HG02973 (cell line): Measurements from ENCODE around the gene SLC35G6.
"Not testable (repeated sequence)": the region's sequence is repeated elsewhere in the genome, so short reads cannot be mapped to it uniquely, and the experiment has no call there.

ENCODE experiments used
- ATAC-seq: cut with Tn5 transposase; IDR thresholded peaks from one replicate; pipeline ENCODE4 v1.9.1; 2021; ENCODE audit warnings: moderate library complexity; ENCODE audit not compliant: unreplicated experiment

Gene SLC35G6

DNA sequence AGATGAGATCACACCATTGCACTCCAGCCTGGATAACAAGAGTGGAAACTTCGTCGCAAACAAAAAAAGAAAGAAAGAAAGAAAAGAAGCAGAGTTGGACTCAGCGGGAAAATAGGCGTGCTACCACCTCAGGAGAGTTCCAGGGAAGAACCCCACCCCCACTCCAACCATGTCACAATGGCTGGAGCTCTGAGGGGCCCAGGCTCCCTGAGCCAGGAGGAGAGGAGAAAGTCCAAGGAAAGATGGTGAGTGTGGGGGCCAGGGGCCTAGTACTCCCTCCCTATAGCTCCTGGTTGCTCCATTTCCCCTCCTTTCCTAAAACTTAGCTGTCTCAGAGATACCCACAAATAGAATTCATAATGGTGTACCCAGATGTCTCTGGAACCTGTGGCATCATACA lies at the start of gene SLC35G6:
SLC35G6 (plus strand) TSS at position 172 of the 400 bp plus-strand sequence; CDS start at position 243, 71 bp downstream.
- ATAC-seq: not testable (repeated sequence)

DNA sequence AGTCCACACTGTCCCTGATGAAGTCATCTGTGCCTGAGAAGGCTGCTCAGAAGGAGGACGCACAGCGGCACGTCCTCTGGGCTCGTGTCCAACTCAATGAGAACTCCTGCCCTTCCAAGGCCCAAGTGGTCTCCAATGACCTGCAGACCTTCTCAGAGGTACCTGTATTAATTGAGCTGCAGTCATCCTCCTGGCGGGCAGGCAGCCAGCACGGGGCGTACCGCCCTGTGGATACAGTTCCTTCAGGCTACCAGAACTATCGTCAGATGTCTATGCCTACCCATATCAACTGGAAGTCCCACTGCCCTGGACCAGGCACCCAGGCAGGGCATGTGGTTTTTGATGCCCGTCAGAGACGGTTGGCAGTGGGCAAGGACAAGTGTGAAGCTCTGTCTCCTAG lies 49.0 kb upstream of the SLC35G6 start:
- no peak for ATAC-seq

DNA sequence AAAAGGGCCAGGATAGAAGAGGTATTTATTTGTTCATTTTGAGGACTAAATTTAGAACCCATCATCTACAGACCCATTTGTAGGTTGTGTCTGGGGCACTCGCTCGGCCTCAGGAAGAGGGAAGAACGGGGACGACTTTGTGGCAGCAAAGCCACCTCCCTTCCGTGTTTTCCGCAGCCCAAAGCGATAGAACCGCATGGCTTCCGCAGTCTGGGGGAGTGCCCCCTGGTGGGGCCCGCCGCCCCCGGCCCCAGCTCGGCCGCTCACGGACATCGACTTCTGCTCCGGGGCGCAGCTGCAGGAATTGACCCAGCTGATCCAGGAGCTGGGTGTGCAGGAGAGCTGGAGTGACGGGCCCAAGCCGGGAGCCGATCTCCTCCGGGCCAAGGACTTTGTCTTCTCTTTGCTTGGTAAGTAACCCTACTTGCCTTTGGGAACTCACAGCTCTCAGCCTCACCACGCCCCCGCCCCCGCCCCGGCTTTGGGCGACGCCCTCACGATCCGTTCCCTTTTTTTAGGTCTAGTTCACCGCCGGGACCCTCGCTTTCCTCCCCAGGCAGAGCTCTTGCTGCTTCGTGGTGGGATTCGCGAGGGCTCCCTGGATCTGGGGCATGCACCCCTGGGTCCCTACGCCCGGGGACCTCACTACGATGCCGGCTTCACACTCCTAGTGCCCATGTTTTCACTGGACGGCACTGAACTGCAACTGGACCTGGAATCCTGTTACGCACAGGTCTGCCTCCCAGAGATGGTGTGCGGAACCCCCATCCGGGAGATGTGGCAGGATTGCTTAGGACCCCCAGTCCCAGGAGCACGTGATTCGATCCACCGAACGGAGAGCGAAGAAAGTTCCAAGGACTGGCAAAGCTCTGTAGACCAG lies 45.3 kb upstream of the SLC35G6 start:
- ATAC-seq: peak; percentile 24

DNA sequence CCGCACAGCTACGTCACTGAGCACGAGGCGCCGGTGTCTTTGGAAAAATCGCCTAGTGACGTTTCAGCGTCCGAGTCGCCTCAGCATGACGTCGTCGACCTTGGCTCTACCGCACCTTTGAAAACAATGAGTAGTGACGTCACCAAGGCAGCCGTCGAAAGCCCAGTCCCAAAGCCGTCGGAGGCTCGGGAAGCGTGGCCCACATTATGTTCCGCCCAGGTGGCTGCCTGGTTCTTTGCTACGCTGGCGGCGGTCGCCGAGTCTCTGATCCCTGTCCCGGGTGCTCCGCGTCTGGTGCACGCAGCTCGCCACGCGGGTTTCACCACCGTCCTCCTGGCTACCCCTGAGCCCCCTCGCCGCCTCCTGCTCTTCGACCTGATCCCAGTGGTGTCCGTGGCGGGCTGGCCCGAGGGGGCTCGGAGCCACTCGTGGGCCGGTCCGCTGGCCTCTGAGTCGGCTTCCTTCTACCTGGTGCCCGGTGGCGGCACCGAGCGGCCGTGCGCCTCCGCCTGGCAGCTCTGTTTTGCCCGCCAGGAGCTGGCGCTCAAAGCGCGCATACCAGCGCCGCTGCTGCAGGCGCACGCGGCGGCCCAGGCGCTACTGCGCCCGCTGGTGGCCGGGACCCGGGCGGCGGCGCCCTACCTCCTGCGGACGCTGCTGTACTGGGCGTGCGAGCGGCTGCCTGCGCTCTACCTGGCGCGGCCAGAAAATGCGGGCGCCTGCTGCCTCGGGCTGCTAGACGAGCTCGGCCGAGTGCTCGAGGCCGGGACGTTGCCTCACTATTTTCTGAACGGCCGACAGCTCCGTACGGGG lies 44.5 kb upstream of the SLC35G6 start:
- no peak for ATAC-seq

DNA sequence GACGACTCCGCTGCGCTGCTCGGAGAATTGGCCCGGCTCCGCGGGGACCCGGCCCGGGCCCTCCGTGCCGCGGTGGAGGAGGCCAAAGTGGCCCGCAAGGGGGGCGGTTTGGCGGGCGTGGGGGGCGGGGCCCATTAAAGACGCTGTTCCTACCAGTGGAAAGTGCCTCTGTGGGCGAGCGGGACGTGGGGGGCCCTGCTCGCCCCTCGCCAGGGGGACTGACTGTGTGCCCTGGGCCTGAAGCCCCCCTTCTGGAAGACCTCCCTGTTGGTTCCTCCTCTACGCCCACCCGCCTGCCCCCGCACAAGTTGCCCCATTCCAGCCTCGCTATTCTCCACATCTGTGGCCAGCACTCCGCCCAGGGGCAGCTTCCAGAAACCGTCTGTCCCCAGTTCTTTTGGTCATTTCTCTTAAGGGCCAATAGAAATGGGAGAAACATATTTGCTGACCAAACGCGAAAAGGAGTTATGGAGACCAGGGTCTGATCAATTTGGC lies 43.8 kb upstream of the SLC35G6 start:
- ATAC-seq: no peak

DNA sequence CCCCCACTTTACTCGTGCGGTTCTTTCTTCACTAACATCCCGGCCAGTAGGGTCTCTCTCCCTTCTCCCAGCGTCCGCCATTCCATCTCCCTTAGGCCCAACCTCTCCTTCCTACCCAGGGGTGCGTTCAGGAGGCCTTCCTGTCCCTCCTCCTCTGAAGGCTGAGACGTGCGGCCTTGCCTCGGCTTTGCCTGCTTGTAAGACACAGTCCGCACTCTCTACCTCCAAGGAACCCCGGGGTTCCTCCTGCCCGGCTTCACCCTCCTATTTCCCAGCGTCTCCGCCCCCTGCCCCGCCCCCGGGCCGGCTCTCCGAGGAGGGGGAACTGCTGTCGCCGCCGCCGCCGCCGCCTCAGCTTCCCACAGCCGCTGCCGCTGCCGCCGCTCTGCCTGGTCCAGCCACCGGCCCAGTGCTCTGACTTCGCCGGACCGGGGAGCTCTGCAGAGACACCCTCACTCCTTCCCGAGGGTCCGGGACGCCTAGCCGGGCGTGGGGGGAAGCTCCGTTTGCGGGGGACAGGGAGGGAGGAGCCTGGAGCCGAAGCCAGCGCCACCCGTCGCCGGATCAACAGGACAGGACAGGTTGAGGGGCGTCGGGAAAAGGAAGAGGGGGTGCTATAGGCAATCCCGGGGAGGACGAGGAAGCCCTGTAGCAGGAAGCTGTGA lies 43.2 kb upstream of the SLC35G6 start:
- no peak for ATAC-seq

DNA sequence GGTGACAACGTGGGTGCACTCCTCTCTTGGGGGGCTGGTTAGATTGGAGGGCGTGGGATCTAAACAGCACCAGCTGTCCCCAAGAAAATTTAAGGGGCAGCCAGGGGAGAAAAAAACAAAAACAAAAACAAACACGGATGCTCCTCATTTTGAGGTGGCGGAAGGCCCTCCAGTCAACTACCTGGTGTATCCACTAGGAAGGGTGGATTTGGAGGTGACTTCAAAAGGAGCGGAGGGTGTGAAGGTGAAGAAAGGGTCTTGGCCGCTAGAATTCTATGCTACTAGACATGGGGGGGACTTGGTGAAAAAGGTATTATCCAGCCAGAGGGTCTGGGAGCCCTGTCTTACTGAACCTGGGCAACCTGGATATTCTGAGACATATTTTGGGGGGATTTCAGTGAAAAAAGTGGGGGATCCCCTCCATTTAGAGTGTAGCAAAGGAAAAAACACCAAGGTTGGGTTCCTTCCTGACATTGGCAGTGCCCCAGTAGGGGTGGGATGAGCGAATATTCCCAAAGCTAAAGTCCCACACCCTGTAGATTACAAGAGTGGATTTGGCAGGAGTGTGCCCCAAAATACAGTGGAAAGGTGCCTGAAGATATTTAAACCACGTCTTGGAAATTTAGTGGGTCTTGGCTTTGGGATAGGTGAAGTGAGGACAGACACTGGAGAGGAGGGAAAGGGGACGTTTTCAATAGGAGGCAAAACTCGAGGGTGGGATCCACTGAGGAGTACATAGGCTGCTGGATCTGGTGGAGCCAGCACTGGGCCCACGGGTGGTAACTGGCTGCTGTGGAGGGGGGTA lies 42.4 kb upstream of the SLC35G6 start:
- ATAC-seq: no peak

DNA sequence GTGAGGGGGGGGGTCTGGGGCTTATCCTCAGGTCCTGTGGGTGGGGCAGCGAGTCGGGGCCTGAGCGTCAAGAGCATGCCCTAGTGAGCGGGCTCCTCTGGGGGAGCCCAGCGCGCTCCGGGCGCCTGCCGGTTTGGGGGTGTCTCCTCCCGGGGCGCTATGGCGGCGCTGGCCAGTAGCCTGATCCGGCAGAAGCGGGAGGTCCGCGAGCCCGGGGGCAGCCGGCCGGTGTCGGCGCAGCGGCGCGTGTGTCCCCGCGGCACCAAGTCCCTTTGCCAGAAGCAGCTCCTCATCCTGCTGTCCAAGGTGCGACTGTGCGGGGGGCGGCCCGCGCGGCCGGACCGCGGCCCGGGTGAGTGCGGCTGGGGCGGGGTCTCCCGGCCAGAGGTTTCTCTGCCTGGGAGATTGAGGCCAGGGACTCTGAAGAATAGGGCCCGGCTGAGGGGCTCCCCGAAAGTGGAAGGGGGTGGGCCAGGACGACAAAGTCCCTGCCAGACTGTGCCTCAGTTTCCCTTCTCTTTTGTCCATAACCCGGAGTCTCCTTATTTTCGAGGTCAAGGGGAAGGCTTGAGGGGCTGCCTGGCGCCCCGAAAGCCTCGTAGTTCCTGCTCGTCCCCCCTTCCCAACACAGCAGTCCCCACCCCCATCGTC lies 41.7 kb upstream of the SLC35G6 start, which contains the start of gene FGF11:
FGF11 (plus strand) TSS at position 51 of the 651 bp plus-strand sequence; CDS start at position 160, 109 bp downstream.
- no peak for ATAC-seq

DNA sequence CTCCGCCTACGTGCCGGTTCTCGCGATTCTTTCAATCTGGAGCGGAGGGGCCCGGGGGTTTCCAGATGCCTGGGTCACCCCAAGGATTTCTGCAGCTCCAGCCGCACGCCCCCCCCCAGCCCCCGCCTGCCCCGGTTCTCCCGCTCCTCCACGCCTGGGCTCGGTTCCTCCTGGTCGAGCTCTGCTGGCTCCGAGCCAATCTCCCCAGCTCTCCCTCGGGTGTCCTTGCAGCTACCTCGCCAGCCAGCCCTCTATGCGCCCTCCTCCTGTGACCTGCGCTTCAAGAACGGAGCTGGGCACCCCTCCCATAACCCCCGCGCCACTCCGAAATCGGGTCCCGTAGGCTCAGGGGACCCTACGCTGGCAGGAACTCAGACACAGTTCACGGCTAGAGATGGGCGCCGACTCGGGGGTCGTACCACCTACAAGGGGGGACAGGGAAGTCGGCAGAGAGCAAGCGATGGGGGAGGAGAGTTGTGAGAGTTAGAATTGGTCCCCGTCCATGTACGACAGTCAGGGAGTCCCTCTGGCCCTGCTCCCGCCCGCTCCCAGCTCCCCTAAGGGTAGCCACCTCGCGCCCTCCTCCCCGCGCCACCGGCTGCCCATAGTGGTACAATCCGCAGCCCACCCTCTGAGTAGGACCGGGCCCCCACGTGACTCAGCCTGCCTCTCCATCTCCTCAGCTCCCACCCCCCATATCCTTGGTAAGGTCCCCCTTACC lies 41.0 kb upstream of the SLC35G6 start:
- no peak for ATAC-seq

DNA sequence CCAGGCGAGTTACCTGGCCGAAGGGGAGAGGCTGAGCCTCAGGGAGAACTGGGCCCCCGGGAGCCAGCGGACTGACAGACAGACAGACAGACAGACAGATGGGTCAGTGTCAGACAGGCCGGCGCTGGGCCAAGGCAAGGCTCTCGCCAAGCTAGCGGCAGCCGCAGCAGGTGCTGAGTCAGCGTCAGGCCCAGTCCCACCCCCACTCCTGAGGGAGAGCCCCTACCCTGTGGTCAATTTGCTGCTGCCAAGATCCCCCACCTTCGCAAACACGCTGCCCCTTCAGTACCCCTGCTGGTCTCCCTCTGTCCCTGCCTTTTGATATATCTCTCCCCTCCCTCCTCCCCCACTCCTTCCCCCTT lies 40.4 kb upstream of the SLC35G6 start:
- ATAC-seq: no peak

DNA sequence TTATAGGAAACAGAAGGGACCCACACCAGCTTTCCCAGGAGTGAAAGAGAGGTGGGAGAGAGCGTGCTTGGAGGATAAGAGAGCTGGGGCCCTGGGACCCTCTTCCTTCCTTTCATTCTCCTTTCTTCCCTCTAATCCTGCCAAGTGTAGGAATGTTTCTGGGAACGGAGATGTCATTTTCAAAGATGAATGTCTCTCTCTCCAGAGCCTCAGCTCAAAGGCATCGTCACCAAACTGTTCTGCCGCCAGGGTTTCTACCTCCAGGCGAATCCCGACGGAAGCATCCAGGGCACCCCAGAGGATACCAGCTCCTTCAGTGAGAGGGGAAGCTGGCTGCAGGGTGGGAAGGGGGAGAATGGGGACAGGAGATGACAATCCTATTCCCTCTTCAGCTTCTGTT lies 40.0 kb upstream of the SLC35G6 start:
- no peak for ATAC-seq

DNA sequence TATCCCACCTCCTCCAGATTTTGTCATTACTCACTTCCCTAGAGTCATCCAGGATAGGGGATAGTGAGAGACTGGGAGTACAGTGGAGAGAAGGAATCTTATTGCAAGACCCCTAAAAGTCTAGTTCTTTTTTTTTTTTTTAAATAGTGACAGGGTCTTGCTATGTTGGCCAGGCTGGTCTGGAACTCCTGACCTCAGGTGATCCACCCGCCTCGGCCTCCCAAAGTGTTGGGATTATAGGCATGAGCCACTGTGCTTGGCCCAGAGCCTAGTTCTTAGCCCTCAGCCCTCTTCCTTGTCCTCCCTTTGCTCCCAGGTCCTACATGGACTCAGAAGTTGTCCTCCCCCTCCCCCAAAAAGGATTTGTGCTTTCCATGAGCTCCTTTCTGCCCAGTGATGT lies 39.1 kb upstream of the SLC35G6 start:
- ATAC-seq: no peak

DNA sequence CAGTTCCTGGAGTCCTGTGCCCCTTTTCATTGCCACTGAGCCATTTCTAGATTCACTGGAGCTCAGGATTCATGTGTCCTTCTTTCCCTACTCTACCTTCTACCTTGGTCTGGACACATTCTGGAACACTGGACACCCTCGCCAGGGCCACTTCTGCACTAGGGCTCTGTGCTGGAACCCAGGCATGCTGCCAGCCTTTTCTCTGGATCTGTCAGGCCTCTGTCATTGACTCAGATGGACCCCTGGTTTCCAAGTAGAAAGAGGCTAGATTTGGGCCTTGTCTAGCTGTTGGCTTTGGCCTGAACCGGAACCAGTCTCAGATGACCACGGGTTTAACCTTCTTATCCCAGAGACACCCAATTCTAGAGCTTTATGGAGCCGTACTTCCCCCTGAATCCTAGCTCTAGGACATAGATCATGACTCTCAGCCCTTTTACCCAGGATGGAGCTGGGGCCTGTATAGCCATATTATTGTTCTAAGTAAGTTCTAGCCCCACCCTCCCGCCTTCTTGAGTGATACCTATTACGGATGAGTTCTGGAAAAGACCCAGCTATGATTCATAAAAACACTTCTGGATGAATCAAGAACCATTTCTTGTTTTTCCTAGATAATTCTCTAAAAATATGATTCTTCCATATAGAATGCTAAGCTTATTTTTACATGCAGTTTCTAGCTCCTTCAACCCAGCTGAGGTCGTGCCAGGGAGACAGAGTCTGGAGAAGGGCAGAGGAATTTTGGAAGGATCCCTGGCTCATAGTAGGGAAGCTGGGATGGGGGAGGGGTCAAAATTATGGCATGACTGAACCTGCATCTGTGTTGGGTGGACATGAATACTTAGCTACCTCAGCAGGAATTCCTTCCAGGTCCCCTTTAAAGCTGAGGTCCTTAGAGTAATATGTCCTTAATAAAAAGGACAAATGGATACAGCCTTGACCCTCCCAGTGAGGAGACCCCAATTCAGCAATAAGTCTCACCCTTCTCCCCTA lies 37.5 kb upstream of the SLC35G6 start:
- ATAC-seq: no peak

DNA sequence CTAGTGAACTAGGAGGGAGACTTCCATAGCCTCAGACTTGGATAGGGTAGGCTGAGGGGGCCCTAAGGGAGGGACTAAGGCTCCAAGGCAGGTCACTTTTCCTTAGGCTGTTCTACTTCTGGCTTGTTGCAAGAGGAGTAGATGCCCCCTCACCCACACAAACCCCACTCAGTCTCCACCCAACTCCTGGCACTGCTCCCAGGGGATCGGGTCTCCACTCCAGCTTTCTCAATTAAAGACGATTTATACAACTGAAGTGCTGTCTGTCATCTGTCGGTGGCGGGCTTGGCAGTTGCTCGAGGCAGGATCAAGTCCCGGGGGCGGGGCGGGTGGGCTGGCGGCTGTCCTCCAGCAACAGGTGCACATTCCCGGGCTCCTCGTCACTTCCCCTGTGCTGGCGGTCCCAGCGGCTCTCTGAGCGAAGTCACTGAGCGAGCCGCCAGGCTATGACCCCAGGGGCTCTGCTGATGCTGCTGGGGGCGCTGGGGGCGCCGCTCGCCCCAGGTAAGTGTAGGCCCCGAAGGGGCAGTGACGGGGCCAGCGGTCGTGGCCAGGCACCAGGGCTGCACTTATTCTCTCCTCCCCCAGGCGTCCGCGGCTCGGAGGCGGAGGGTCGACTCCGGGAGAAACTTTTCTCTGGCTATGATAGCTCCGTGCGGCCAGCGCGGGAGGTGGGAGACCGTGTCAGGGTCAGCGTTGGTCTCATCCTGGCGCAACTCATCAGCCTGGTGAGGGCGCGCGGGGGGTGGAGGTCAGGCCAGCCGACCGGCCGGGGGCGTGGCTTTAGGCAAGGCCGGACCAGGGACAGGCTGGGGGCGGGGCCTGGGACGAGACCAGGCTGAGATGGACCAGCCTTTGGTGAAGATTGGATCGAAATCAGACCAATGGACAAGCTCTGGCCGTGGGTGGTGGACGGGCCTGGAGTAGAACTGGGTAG lies 36.3 kb upstream of the SLC35G6 start, which contains the start of gene CHRNB1:
CHRNB1 (plus strand) TSS at position 380 of the 937 bp plus-strand sequence; CDS start at position 447, 67 bp downstream.
- no peak for ATAC-seq

DNA sequence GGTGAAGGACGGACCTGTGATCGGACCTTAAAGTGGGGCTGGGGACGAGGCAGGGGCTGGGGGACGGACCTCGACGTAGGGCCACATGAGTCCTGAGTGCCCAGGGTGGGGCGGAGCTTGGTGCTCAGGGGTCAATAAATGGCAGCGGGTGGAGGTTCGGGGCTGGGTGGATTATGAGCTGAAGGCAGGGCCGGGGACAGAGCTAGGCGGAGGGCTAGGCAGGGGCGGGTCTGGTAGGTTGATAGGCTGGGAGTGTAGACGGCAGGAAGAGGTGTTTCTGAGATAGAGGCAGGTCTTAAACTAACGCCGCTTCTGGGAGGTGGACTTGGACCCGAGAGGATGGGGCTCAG lies 35.7 kb upstream of the SLC35G6 start:
- ATAC-seq: no peak

DNA sequence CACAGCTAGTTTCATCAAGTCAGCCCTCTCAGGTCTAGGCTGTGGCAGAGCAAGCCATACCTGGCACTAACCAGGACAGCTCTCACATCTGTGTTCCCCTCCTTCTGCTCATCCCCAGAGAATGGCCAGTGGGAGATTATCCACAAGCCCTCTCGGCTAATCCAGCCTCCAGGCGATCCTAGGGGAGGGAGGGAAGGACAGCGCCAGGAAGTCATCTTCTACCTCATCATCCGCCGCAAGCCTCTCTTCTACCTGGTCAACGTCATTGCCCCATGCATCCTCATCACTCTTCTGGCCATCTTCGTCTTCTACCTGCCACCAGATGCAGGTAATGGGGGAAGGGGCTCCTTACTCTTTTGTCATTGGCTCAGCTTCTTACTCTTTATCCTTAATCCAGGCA lies 32.8 kb upstream of the SLC35G6 start:
- ATAC-seq: no peak

DNA sequence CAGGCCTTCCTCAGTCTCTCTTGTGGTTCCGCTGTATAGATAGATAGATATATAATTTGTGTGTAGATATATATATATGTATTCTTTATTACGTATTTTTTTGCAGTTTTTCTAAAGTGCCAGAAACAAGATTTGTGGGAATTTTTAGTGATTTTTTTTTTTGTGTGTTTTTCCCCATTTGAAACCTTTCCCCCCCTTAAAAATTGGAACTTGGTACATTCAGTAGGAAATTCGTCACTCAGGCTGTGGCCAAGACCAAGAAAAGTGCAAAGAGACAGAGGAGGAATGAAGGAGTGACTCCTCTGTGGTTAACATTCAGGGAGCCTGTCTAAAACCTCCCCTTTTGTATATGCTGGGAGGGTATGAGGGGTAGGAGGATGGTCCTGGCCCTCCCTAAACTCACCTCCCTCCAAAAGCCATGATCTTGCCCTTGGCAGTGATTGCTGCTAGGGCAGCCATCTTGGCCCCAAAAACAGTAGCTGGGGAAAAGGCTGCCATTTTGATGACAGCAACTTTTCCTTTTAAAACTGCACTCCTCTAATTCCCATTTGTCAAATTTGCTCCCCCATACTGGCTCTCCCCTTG lies 21.2 kb upstream of the SLC35G6 start:
- no peak for ATAC-seq
